AG10803 (cell line): ENCODE measurements around the gene HAUS7.

Experiments used
- DNase-seq: peaks from one replicate; pipeline ENCODE4 v3.0.0; 2010; ENCODE audit warnings: low read depth
- H3K4me3 ChIP-seq: 2 replicates; pipeline ENCODE4 v1.5.1; 2011; ENCODE audit warnings: mild to moderate bottlenecking, low read length, control low read depth
- CTCF ChIP-seq: conservative IDR thresholded peaks from 2 replicates; pipeline ENCODE4 v1.5.1; 2011; ENCODE audit warnings: mild to moderate bottlenecking, low read length, control low read depth, inconsistent platforms

HAUS7 gene

GRCh38 chrX:153450114-153450948, 20.0 kb downstream of the HAUS7 start:
- DNase-seq, result no peak
- no peak overlapping the region for H3K4me3 ChIP-seq
- no peak for TF ChIP-seq CTCF

- H3K4me3 ChIP-seq, result no peak overlapping the region
- no peak for TF ChIP-seq CTCF
- DNase-seq, result no peak
Measured at GRCh38 chrX:153449368-153450113, 20.8 kb downstream of the HAUS7 start.

GRCh38 chrX:153448556-153449367, 21.6 kb downstream of the HAUS7 start:
- TF ChIP-seq CTCF, result no peak
- H3K4me3 ChIP-seq, result no peak overlapping the region
- no peak for DNase-seq

- TF ChIP-seq CTCF, result no peak
Measured at GRCh38 chrX:153447581-153447960, 22.8 kb downstream of the HAUS7 start.

GRCh38 chrX:153446950-153447580, 23.3 kb downstream of the HAUS7 start:
- H3K4me3 ChIP-seq, result no peak overlapping the region
- no peak for TF ChIP-seq CTCF
- no peak for DNase-seq

More at GRCh38 chrX:153447581-153447960, 22.8 kb downstream of the HAUS7 start:
- H3K4me3 ChIP-seq, result no peak overlapping the region
- DNase-seq, result no peak

- TF ChIP-seq CTCF, result no peak
- no peak overlapping the region for H3K4me3 ChIP-seq
- no peak for DNase-seq
Measured at GRCh38 chrX:153446636-153446936, 23.8 kb downstream of the HAUS7 start.
